COR-L47 (cell line): Measurements from ENCODE around the gene UBE4B.

Experiments
- DNase-seq: peaks from one replicate; lab custom pipeline; 2025; lab: John Stamatoyannopoulos, UW

The UBE4B gene

DNA sequence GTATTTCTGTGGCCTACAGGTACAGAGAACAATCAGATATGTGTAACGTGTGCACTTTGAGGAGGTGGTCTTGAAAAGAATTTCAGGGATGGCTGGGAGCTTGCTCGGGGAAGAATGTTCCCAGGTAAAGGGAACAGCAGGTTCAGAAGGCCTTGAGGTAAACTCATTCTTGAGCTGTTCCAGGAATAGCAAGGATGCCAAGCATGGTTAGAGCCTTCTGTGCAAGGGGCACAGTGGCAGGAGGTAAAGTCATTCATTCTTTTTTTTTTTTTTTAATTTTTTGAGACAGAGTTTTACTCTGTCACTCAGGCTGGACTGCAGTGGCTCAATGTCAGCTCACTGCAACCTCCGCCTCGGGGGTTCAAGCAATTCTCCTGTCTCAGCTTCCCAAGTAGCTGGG, 10.0 kb downstream of the UBE4B start:
- DNase-seq = no peak

DNA sequence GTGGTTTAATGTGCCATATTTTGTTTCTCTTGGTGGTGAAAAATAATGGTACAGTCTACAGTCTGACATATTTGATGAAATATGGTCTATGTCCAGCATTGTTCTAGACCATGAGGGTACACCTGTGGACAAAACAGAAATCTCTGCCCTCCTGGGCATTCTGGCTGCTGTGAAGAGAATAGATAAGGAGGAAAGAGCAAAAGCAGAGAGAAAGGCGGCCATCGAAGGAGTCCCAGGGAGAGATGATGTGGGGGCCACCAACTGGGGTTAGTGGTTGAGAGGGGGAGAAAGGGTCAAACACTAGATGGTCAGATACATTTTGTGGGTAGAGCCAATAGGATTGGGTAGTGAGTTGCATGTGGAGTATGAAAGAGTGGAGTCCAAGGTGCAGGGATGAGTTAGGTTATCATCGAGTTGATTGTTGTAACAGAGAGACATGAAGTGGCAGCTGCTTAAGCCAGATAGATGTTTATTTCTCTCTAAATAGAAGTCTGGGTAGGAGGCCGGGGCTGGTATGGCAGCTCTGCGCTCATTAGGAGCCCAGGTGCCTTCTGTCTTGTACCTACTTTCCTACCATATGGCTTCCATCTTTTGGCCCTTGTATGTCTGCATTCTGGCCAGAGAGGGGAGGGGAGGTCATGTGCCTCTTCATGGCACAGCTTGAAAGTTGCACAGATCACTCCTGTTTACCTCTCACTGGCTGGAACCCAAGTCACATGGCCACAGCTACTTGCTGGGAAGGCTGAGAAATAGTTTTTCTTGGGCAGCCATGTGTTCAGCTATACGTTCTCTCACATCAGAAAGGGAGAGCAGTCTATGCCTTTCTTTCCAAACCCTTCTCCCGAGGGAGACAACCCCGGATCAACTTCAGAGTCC, 13.0 kb downstream of the UBE4B start:
- DNase-seq = no peak

DNA sequence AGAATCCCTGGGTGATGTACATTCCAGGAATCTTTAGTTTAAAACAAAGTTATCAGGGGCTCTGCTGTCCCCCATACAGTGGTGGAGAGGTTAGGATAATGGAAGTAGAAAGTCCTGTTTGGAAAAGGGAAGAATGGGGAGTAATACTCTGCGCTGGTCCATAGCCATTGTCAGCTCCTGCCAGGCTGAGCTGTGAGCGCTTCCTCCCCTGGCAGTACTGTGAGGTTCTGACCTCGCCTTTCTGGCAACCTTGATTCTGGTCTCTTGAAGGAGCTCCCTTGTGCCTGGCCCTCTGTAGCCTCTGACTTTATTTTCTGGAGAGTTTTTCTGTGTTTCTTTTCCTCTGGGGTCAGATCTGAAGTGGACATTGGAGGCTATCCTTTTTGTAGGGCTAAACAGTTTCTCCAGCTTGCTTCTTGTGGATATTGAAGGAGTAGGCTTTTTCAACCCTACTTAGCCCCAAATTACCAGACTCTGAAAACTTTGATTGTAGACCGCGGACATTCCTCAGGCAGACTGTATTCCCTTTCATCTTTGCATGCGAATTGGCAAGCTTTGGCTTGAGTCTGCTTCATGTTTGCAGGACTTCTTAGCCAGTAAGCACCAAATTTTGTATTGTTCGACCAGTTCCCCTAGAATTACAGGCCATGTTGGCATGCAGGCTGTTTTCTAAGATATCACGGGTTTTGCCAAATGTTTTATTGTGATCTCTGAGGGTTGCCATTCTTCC, 13.8 kb downstream of the UBE4B start:
- DNase-seq = no peak

DNA sequence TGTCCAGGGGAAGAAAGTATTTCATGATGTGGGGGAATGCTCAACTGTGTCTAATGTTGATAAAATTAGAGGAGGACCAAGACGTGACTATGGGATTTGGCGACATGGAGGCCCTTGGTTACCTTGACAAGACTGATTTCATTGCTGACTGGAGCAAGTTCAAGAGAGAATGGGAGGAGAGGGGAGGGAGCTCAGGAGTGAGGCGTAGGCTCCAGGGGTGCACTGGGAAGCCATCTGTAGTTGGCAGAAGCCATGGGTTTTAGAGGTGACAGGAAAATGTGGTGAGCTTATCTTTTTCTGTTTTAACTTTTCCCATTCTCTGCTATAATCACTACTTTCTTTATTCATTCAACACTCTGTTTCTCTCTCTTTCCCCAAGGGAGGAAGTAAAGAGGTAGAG, 15.8 kb downstream of the UBE4B start:
- no peak for DNase-seq

DNA sequence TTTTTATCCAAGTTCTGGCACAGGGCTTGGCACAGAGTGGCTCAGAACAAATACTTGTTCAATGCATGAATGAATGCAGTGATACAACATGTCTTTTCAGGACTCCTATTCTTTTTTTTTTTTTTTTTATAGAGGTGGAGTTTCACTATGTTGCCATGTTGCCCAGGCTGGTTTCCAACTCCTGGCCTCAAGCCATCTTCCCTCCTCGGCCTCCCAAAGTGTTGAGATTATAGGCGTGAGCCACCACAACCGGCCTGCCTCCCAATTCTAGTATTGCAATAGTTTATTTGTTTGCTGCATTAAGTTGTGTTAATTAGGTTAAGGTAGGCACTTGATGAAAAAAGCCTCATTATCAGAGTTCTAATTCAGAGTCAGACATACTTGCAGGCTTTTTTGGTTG, 17.9 kb downstream of the UBE4B start:
- no peak for DNase-seq

DNA sequence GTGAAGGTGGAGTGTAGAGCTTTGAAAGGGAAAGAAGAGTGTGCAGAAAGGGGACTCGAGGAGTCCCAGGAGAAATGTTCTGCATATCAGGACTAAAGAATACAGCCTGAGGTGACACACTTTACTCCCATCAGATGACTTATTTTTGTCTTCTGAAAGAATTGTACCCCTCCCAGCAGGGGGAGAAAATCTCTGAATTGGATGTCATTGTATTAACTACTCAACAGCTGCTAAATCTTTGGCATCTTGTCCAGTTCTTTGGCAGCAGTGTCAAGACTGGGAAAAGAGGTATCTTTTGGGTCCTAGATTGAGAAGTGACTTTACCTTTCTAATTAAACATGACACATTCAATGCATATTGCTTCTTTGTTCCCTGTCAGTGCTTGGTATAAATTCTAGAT, 18.9 kb downstream of the UBE4B start:
- no peak for DNase-seq

DNA sequence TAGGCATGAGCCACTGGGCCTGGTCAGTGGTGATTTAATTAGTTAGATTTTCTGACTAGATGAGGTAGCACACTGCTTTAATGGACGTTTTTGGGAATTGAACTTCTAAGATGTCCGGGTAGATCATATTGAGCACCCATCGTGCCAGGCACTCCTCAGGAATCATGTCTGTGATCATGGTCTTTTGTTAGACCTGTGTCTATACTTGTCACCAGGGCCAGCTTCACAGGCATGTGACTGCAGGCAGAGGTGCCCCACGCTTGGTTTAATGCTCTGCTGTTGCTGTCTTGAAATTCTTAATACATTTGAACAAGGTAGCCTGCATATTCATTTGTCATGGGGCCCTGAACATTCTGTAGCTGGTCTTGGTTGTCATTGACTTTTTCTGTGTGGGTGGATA, 19.6 kb downstream of the UBE4B start:
- DNase-seq = no peak

DNA sequence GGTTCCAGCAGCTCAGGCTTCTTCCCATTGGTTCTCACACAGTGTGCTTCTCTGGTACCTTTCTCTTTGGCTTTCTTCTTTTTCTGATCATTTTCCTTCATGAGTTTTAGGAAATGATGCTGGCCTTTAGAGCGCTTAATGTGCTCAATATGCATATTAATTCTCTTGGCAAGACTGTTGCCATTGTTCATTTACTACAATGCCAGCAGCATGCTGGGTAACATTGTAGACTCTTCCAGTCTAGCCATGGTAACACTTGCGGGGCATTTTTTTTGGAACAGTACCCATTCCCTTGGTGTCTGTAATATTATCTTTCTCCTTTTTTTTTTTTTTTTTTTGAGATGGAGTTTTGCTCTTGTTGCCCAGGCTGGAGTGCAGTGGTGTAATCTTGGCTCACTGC, 21.7 kb downstream of the UBE4B start:
- DNase-seq = no peak

DNA sequence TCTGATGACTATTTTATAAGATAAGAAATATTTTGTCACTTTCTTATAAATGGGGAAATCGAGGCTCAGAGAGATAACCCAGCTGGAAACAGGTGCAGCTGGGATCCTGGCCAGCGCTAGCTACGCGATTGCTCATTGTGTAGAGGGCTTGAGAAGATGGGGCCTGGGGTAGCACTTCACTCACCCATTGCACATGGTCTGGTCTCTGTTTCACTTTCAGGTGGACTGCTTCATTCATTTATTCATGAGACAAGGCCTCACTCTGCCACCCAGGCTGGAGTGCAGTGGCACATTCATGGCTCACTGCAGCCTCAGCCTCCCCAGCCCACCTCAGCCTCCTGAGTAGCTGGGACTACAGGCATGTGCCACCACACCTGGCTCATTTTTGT, 23.8 kb downstream of the UBE4B start:
- no peak for DNase-seq

DNA sequence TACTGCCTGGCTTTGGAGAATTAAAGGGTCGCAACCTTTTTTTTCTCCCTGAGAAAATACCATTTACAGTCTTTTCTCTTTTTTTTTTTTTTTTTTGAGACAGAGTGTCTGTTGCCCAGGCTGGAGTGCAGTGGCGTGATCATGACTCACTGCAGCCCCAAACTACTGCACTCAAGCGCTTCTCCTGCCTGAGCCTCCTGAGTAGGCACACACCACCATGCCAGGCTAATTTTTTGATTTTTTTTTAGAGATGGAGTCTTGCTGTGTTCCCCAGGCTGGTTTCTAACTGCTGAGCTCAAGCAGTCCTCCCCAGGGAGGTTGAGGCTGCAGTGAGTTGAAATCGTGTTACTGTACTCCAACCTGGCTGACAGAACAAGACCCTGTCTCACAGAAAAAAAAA, 24.6 kb downstream of the UBE4B start:
- no peak for DNase-seq

DNA sequence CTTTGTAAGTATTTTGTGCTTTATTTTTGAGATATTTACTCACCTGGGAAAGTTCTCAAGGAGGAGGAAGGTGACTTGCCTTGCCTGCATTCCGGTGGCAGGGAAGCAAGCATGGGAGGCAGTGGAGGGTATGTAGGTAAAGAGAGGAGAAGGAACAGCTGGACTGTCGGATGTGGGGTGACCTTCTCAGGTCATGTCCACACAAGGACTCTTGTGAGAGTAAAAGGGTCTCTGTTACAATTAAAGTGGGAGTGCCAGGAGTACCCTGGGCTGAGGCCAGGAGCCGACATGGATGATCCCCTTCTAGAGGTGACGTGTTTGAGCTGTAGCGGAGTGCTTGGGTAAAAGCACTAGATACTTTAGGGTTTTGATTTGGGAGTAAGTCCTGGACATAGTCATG, 25.0 kb downstream of the UBE4B start:
- no peak for DNase-seq

DNA sequence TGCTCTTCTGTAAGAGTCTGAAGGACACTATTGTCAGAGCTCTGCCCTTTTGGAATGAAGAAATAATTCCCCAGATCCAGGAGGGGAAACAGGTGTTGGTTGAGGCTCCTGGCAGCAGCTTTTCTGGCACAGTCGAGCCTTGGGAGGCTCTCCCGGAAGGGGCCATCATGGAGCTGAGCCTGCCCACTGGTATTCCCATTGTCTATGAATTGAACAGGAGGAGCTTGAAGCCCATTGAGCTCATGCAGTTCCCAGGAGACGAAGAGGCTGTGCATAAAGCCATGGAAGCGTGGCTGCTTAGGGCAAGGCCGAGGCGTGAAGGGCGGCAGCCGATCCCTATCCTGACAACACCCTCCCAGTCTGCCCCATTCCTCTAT, 26.6 kb downstream of the UBE4B start:
- DNase-seq = no peak

DNA sequence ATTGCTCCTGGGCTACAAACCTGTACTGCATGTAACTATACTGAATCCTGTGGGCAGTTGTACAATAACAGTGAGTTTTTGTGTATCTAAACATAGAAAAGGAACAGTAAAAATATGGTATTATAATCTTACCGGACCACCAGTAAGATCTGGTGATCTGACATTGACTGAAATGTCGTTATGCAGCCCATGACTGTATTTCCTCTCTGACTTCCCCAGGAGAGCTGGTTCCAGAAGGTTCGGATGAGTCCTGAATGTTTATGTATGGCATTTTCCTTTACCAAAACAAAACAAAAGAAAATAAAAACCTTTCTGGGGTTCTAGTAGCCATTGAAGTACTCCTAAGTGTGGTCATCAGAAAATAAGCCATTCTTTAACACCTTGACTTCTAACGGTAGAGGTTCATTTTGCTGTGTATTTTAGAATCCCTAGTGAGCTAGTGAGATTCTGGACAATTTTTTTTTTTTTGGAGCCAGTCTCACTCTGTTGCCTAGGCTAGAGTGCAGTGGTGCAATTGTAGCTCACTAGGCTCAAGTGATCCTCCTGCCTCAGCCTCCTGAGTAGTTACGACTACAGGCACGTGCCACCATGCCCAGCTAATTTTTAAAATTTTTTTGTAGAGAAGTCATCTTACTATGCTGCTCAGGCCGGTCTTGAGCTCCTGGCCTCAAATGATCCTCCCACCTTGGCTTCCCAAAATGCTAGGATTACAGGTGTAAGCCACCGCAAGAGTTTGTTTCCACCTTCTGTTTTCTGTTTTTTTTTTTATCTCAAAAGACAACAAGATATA, 27.7 kb downstream of the UBE4B start:
- no peak for DNase-seq

DNA sequence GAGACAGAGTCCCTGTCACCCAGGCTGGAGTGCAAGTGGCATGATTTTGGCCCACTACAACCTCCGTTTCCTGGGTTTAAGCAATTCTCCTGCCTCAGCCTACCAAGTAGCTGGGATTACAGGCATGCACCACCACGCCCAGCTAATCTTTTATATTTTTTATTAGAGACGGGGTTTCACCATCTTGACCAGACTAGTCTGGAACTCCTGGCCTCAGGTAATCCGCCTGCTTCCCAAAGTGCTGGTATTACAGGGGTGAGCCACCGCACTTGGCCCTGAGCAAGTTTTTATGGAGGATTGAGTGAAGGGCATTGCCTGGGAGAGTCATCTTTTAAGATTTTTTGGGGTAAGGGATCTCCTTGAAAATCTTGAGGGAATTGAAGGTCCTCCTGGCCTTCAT, 28.5 kb downstream of the UBE4B start:
- DNase-seq = no peak

DNA sequence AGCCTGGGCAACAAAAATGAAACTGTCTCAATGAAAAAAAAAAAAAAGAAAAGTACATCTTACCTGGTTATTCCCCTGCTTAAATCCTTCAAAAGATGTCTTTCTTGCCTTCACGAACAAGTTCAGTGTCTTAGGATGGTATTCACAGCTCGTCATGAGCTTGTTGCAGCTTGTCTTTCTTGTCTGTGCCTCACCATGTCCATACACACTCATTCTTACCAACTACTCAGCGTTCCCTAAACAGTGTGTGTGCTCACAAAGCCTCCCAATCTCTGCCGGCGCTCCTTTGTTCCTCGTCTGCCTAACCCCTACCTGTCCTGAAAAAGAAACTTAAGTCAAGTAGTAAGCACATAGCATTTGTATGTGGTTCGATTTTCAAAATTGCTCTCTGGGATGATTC, 31.1 kb downstream of the UBE4B start:
- DNase-seq = no peak

DNA sequence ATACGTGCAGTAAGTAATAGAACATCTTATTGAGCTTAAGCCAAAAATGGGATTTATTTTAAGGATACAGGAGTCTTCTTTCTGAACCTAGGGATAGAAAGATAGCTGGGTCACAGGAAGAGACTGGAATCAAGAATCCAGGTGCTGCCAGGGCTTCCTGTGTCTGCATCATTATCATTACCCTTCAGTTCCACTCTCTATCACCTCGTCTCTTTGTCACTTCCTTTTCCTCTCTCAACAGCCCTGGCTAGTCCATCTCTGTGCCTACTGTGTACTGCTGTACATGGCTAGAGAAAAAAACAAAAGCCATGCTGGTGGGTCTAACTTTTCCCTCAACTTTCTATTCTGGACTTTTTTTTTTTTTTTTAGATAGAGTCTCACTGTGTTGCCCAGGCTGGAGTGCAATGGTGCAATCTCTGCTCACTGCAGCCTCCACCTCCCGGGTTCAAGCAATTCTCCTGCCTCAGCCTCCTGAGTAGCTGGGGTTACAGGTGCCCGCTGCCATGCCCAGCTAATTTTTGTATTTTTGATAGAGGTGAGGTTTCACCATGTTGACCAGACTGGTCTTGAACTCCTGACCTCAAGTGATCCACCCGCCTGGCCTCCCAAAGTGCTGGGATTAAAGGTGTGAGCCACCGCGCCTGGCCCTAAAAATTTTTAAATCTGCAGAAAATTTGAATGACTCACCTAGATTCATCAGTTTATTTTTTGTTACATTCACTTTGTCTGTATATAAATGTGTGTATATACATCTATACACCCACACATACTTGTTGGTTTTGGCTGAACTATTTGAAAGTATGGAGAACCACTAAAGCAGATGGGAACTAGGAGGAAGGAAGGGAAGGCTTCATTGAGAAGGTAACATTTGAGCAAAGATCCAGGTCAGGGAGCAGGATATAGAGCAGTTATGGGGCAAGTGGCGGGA, 31.9 kb downstream of the UBE4B start:
- DNase-seq = no peak

DNA sequence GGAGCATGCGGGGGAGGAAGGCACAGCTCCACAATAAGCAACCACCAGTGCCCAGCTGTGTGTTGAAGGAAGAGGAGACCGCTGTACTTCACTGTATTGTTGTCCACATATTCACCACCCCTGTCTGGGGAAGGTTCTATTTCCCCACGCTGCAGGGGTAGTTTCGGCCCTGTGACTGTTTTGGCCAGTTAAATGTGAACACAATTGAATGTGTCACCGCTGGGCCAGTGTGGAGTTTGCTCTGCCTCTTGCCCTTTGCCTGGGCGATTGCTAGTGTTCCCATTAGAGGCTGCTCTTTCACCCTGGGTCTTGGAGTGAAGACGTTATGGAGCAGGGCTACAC, 32.6 kb downstream of the UBE4B start:
- DNase-seq = no peak

DNA sequence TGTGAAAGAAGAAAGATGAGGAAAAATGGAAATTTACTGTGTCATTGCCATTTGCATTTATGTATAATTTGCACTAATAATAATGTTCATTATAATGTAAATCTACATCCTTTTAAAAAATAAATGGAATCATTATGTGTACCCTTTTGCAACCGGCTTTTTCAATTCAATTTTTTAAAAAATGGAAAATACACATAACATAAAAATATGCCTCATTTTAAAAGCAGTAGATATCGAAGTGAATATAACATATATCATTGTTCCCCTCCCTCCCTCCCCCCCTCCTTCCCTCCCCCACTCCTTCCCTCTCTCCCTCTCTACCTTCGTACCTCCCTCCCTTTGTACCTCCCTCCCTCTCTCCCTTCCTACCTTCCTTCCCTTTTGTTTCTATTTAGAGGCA, 33.0 kb downstream of the UBE4B start:
- no peak for DNase-seq

DNA sequence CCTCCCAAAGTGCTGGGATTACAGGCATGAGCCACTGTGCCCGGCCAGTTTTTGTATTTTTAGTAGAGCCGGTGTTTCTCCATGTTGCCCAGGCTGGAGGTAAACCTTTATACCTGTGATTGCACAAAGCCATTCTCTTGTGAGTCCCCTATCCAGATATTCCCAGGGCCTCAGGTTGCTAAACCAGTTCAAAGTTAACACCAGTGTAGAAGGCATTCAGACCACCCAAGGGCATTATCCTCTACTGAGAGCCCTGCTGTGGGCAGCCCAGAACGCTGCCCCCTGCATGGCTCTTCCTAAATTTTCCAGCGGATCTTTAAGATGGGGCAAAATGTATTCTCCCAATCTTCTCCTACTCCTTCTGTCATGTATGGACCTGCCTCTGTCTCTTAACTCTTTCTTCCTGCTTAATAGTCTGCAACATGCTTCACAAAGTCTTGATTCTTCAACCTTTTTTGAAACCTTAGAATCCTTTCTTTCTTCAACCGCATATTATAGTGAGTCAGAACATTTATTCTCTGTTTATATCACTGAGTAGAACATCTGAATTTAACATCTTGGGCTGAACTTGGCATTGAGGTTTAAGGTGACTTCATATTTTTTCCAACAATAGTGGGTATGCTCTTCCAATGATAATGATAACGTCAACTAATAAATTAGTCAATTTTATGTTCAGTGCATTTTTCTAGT, 36.0 kb downstream of the UBE4B start:
- no peak for DNase-seq

DNA sequence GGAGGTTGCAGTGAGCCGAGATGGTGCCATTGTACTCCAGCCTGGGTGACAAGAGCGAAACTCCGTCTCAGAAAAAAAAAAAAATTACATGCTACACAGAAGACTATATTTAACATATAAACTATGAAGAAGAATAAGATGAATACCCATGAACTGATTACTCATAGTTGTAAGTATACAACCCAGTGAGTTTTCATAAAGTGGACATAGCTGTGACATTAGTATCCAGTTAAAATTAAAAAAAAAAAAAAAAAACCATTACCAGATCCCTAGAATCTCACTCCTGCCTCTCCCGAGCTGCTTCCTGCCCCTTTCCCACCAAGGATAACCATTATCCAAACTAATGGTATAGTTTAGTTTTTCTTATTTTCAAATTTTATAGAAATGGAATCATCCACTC, 37.4 kb downstream of the UBE4B start:
- no peak for DNase-seq

DNA sequence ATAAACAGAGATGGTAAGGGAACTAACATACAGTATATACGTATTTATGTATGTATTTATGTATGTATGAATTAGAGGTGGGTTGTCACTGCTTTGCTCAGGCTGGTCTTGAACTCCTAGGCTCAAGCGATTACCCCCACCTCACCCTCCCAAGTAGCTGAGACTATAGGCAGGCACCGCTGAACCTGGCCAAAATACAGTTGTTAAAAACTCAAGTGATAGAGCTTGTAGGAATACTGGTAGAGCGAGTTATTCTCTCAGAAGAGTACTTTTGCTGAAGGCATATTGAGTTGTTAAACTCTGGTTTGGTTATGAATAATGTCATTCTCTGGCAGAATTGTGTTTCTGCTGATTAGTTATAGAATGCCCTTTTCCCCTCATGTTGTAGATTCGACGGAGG, 38.9 kb downstream of the UBE4B start:
- no peak for DNase-seq
